NCI-H1105 treated with DMSO at 0.1 percent for 48 hours (cell line): ENCODE results near the gene NPAS3.
A peak's percentile ranks its signal among the peaks of the same experiment; 100 is the strongest.

Source experiments
- DNase-seq: peaks from one replicate; lab custom pipeline; 2025; lab: John Stamatoyannopoulos, UW

Gene NPAS3

DNA sequence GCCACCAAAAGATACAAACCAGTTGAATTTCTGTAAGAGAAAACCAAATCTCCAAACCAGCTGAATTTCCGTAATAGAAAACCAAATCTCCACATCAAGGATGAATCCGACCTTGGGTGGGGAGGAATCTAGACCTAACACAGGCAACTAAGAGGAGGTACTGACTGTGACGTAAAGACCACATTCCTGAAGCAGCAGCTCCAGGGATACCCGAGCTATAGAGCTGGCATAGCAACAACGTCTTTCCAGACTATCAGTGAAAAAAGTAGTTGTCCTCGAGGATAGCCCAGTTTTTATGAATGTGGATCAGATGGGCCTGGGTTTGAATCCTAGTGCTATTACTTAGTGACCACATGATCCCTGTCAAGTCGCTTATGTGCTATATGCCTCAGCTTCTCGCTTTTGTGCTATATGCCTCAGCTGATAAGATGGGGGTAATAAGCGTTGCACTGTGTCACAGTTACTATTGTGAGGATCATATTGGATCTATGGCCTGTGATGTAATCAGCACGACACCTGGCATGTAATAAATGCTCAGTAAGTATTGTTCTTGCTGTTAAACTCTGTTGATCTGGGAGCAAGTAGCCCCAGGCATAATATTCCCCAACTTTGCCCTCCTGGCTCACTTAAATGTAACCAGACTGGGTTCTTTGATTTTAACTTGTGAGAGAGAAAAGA, 898.4 kb downstream of the NPAS3 start:
- DNase-seq, result no peak

DNA sequence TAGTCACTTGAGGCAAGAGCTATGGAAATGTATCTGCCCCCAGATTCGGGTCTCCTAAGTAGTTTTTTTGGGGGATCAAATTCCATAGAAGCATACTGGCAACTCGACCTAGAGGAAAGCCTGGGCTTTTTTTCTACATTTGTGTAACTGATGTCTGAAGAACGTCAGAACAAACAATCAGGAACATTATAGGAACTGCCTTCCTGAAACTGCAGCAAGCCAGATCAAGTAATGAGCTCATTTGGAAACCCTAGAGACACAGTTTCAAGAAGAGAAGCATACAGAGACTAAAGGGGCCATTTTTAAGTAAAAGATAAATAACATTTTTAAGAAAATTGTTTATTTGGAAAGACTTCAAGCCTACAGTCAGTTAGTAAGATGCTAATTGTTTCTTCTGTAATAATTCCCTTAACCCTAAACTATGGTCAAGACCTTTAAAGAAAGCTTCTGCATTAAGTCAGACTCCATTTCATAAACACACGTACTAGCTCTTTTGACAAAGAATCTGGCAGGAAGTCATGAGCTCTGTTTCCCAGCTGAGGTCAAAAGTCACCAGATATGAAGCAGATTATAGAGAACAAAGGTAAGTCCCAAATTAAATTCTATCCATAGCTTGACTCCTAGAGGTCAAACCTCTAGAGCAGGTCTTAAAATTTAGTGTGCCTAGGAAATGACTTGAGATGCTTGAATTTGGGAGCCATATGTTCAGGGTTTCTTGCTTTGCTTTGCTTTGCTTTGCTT, 899.4 kb downstream of the NPAS3 start:
- no peak for DNase-seq

DNA sequence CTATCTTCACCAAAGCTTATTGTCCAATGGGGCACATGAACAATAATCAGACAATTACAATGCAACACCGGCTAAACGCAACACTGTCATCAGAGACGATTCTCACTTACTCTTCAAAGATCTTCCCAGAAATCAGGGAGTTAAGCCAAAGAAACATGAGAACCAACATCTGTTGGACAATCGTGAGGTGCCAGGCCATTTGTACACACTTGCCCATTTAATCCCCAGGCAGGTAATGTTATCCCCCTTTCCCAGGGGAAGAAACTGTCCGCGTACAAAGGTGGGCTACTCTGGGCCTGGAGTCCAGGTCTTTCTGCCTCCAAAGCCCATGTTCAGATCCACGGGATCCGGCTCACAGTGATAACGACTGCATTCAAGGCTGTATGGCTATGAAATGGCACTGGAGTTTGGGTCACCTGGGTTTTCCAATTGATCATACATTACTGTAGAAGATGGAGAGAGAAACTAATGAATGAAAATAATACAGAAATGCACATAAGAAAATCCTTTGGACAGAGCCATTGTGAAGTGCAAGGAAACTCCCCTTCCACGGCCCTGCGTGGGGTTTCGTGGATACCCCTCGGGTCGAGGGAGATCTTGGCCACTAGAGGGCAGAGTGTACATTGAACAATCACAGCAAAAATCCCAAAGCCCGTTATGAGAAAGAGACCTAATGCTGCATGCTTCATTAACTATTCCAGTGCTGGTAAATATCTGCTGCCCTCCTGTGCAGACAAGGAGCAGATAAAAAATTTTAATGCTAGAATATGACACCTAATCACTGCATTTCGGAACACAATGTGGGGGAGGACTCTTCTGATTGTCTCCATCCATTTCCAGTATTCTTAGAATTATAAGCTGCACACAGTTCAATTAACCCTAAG, 900.8 kb downstream of the NPAS3 start:
- DNase-seq, result peak; percentile 69

DNA sequence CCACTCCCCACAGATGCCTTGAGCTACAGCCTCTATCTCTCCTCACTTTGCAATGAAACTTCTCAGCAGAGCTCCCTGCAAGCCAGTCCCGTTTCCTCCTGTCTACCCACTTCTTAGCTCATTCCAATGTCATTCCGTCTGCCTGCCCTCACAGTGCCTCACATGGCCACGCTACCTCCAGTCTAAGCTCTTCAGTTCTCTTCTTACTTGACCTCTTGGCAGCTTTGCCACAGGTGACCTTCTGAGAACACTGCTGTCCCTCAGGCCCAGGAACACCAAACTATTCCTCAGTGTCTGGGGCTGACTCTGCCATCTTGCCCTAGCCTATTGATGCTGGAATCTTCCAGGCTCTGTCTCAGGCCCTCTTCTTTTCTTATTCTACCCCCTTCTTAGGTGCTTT, 902.1 kb downstream of the NPAS3 start:
- no peak for DNase-seq

DNA sequence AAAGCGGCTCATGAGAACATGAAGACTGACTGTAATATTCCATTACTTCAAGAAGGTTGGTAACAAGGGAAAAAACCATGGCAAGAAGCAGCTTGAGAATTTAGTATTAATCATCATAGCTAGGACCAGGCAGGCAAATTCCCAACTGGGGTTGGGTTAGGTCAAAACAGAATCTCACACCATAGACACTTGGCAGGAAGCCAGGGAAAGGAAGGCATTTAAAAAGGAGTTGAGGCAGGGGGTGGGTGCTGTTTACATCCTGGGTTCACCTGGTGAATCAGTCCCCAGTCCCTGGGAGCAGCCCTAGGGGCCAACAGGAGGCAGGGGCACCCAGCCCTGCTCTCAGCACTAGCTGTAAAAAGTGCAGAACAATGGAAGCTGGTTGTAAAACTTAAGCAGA, 903.6 kb downstream of the NPAS3 start:
- DNase-seq, result peak; percentile 23

- DNase-seq, result no peak
These were observed 905.4 kb downstream of the NPAS3 start for GRCh38 chr14:33844118-33844517.

DNA sequence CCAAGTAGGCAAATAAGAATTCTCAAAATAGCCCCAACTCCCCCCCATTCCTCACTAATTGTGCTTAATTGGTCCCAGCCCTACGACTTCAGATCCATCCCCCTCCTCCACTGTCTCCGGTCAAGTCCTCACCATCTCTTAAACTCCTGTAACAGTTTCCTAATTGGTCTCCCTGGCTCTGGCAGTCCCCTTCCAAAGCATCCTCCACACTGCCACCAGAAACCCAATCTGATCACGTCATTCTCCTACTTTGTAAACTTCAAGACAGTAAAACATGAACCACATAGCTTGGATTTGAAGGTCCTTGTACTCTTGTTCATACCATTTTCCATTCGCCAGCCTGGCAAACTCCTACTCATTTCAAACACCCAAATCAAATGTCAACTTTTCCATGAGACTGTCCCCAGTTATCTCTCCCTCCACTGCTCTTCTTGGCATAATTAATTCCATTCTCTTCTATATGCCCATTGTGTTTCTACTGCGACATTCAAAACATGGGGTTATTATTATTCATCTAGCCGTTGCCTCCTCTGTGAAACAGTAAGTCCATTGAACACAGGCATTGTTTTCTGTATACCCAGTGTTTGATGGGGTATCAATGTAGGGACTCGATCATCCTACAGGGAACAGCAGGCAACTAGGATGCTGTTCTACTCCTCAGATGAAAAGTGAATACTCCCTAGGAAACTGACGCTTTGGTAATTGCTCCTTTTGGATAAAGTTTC, 907.6 kb downstream of the NPAS3 start:
- DNase-seq, result no peak

- DNase-seq, result no peak
These were observed 908.4 kb downstream of the NPAS3 start for GRCh38 chr14:33847066-33847465.

DNA sequence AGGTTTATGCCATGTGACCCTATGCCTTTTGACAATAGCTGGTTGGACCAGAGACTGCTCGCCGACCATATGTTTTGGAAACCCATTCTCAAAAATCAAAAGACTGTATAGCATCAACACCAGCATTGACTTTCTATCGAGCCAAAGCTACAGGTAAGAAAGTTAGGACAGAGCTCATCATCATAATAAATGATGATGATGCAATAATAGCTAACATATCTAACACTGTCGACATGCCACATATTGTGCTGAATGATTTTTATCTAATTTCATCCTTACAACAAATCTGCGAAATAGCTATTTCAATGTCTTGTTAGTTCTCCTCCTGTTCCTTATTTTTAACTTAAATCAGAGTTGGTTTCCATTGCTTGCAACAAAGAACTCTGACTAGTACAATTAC, 909.3 kb downstream of the NPAS3 start:
- DNase-seq, result no peak

DNA sequence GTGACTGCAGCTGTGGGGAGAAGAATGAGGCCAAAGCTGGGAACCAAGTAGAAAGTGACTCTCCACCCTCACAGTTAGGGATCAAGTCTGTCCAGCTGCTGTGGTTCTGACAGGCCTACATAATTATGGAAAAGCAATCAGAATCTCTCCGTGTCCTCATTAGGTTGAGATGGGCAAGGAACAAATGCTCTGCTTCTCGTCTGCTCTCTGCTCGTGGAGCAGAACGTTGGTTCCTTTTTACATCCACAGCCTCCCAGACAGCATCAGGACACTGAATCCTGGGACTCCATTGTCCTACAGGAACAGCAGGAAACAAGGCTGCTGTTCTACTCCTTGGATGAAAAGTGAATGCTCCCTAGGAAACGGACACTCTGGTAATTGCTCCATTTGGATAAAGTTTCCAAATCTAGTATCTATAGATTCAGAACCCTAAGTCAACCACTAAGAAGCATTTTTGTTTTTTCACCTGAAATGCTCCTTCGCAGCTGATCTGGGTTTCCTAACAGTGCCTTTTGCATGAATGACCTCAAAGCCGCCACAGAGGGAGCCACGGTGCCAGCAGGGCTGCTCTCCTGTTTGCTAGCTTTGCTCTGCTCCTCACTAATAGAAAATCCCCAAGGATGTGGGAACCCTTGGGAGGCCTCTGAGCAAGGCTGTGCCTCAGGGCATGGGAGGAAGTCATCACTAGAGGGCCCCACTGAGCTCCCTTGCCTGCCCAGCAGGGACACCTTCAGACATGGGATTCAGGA, 910.2 kb downstream of the NPAS3 start:
- DNase-seq, result peak; percentile 40

DNA sequence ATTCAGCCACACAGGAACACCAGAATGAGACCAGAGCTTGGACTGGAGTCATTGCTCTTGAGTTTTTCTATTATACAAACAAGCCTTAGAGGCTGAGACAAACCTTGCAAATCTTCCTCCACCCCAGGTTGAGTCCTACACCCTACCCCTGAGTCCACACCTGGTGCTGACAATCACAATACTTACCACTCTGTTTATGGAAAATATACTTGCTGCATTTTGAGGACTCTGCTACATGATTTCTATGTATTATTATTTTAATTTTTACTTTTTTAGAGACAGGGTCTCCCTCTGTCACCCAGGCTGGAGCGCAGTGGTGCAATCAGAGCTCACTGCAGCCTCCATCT, 910.7 kb downstream of the NPAS3 start:
- DNase-seq, result no peak

DNA sequence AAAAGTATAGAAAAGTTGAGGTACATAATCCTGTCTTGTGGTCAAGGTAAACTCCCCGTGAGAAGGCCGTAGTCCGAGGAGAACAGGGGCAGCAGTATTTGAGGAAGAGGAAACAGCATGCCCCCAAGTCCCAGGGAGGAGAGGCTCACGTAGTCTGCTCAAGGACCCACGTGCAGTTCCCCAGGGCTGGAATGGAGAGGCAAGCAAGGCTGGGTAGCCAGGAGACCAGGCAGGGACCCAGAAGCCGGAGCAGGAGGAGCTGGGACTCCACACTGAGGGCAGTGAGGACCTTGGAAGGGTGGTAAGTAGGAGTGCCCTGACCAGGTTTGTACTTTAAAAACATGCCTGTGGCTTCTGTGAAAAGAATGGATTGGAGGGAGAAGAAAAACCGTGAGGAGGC, 912.1 kb downstream of the NPAS3 start:
- DNase-seq, result no peak

GRCh38 chr14:33851366-33851765, 912.7 kb downstream of the NPAS3 start:
- no peak for DNase-seq

- no peak for DNase-seq
These were observed 913.3 kb downstream of the NPAS3 start for GRCh38 chr14:33851931-33852330.
